Stimulated activated CD4-positive, alpha-beta T cell treated with anti-CD3 and anti-CD28 coated beads, Interleukin-4, amount 100 ng/mL, for 4 hours (primary cell): ENCODE data around the gene ARHGEF11.

ENCODE experiments used
- DNase-seq, 2 experiments: peaks; one replicate each; pipeline ENCODE4 v3.0.0-alpha.2; 2020

Gene ARHGEF11

DNA sequence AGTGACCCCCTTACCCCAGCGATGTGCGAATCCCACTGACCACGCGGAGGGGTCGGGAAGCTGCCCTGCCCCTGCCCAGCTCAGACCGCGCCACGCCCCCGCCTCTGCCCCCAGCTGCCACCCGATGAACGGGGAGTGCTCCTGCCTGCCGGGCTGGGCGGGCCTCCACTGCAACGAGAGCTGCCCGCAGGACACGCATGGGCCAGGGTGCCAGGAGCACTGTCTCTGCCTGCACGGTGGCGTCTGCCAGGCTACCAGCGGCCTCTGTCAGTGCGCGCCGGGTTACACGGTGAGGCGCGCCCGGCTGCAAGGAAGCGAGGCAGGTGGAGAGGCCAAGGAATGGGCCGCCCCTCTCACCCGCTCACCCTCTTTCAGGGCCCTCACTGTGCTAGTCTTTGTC, 137.0 kb downstream of the ARHGEF11 start:
- no peak for DNase-seq

DNA sequence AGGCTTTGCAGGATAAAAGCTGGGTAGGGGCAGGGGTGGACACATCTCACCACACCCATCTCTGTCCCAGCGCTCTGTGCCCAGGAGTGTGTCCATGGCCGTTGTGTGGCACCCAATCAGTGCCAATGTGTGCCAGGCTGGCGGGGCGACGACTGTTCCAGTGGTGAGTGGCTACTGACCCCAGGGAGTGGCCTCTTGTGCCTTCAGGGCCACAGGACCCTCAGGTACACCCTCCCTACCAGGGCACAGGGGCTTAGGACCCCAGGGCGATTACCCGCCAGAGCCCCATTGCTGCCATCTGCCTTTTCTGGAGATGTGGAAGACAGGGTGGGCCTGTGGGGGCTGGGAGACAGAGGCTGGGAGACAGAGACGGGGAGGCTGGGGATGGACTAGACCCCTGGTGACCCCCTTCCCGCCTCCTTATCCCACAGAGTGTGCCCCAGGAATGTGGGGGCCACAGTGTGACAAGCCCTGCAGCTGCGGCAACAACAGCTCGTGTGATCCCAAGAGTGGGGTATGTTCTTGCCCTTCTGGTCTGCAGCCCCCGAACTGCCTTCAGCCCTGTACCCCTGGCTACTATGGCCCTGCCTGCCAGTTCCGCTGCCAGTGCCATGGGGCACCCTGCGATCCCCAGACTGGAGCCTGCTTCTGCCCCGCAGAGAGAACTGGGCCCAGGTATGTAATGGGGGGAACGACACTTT, 139.2 kb downstream of the ARHGEF11 start:
- no peak for DNase-seq

DNA sequence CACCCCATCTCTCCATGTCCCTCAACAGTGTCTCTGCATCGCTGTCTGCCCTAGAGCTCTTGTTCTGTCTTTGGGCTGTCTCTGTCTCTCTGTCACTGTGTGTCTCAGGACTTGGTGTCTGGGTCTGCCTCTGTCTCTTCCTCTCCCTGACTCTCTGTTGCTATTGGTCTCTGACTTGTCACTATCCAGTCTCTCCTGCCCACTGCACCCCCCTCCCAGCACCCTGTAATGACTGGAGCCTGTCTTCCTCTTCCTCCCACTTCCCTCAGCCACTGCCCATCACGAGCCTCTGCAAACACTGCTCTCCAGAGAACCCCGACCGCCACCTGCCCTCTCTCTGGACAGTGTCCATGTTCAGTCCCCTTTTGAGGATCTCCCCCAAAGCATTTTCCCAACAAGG, 139.9 kb downstream of the ARHGEF11 start:
- DNase-seq: no peak

DNA sequence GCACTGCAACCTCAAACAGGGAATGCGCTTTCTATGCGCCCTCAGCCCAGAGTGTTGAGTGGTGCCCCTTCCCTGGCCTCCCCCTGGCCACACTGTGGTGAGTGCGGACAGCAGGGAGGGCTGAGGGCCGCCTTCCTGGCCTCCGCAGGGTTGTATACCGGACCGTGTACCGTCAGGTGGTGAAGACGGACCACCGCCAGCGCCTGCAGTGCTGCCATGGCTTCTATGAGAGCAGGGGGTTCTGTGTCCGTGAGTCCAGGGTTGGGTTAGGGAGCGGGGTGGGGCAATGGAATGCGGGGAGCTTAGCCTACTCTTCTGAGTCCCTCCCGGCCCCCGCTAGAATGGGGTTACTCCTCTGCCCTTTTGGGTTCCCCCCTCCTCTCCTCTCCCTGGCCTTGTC, 140.4 kb downstream of the ARHGEF11 start:
- no peak for DNase-seq

DNA sequence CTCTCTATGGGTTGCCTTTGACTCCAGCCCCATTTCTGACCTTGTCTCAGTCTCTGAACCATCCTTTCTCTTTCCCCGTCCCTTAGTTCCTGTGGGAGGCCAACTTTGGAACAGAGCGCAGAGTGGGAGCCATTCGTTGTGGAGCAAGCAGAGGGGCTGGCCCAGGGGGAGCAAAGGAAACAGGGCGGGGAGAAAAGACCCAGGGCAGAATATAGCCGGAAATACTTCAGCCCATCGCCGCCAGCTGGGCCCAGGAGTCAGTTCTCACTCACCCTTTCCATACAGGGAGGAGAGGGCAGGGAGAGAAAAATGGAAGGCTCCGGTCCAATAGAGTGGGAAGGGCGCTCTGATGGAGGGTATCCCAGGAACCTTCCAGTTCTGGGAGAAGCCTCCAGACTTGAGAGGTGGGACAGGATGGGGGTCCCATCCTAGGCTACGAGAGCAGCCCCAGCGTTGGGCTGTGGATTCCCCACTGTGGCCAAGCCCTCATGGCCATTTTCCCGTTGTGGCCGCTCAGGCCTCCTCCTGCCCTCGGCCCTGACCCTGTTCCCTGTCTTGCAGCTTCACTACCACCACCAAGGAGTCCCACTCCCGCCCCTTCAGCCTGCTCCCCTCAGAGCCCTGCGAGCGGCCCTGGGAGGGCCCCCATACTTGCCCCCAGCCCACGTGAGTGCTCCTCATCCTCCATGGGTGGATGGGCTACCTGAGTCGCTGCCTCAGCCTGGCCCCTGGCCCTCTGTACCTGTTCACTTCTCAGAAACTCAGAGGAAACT, 141.2 kb downstream of the ARHGEF11 start:
- DNase-seq: no peak

DNA sequence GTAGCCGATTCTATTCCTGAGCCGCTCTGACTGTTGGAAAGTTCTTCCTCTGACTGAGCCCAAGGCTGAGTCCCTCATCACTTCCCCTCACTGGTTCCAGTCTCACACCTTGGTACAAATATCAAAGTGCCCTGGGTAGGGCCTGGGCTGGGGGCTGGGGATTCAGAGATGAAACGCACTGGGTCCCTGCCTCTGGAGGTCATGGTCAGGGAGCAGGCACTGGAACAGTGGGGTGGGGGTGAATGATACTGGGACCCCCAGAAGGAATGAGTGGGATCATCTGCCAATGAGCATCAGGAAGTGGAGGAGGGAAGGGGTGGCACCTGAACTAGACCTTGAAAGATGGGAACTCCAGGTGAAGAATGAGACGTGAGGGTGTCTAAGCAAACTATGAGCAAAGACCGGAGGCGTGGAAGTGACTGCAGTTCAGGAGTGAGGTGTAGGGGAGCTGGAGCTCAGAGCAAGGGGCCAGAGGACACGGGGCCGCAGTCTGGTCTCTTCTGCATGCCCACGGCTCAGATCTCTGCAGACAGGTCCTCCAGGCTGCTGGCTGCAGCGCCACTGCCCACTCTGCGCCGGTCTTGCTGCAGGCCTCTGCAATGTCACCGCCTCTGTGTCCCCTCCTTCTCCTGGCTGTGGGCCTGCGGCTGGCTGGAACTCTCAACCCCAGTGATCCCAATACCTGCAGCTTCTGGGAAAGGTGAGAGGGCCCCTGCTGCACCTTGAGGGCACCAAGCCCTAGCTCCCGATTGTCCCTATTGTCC, 142.0 kb downstream of the ARHGEF11 start:
- no peak for DNase-seq

DNA sequence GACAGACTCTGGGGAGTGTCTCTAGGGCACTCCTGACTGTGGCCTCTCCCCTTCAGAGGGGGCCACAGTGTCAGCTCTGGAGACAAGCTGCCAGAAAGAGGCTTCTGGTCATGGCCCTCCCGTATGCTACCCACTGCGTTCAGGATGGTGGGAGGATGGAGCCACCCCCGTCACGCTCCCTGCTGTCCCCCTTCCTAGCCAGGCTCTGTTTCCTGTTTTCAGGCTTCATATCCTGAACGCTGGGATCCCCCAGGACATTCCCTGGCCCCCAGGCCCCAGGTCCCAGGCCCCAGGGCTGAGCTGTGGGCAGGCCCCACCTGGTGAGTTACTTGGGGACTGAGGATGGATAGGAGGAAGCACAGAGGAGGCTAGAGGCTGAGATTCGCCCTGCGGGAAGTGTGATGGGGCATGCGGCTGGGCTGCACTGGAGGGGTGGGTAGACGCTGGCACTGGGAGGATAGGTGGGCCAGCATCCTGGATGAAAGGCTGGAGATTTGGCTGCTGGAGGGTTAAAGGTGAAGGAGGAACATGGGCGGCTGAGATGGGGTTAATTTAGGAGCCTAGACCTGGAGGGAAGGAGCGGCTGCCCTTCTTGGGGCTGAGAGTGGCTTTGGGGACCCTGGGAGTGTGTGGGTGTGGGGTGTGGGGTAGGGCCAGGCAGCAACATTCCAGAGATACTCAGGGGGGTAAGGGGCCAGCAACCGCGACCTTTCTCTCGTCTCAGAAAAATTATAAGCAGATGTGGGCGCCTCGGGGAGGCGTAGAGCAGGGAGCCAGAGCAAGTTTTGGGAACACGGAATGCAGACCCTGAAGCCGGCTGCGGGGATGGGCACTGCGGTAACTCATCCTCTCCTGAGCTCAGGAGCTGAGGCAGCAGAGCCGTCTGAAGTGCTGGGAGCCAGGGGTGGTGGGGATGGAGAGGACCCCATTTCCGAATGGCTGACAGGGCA, 143.3 kb downstream of the ARHGEF11 start:
- DNase-seq: no peak

DNA sequence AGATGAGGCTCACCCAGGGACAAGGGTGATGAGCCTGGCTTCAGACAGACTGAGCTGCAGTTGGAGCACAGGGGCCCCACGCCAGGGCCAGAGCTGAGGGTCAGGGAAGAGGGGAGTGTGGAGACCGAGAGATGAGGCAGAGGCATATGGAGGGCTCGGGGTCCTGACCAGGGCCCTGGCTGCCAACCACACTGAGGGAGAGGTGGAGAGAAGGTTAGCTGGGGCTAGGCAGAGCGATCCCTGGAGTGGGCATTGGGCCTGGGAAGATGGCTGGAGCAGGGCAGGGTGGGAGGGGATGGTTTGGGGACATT, 144.0 kb downstream of the ARHGEF11 start:
- no peak for DNase-seq

DNA sequence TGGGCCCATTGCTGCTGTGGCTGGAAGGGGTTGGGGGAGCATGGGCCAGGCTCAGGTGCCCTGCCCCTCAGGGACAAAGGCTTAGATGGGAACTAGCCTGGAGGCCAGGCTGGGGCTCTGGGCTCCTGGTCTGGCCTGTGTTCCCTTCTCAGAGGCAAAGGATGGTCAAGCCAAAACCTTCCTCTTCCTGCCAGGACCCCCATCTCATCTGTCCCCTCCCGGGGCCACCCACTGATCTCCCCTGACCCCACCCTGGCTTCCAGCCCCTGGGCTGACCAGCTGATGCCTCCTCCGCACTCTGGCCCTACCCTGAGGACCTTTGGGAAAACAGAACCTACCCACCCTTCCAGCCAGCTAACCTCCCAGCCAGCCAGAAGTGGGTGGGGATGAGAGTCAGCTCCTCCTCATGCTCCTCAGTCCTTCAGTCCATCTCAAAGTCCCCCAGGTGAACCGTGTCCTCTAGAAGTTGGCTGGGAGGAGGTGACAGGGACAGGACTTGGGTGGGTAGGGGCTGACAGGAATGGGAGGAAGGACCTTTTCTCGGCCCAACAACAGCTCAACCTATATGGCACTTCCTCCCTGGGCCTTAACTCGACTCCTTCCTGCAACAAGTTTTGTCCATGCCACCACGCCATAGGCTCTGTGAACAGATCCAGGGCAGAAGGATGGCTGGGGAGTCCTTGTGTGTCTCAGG, 144.5 kb downstream of the ARHGEF11 start:
- no peak for DNase-seq

DNA sequence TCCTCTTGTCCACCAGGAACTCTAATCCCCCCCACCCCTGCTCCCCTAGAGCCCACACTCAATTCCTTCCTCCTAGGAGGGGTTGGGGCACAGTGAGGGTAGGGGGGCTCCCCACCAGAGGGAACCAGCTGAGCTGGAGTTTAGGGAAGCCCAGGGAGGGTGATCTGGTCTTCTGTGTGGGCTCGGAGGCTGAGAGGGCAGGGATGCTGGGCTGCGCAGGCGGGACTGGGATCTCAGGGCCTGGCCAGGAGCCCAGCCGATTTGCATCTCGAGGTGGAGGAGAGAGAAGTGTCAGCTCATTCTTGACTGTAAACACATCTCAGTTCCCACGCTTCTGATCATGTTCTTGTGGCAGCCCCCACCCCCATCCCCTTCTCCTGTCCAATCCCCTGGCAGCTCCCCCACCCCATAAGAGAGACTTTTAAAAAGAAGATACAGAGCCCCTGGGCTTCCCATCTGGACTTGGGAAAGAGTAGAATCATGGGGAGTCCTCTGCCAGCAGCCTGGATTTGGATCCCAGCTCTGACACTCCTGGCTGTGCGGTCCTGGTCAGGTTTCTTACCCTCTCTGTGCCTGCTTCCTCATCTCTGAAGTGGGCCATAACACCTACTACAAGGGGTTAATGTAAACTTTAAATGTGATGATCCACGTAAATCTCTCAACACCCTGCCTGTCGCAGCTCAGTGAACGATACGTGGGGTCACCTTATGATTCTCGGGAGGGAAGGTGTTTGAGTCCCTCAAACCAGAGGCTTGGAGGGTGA, 145.4 kb downstream of the ARHGEF11 start:
- DNase-seq: no peak

DNA sequence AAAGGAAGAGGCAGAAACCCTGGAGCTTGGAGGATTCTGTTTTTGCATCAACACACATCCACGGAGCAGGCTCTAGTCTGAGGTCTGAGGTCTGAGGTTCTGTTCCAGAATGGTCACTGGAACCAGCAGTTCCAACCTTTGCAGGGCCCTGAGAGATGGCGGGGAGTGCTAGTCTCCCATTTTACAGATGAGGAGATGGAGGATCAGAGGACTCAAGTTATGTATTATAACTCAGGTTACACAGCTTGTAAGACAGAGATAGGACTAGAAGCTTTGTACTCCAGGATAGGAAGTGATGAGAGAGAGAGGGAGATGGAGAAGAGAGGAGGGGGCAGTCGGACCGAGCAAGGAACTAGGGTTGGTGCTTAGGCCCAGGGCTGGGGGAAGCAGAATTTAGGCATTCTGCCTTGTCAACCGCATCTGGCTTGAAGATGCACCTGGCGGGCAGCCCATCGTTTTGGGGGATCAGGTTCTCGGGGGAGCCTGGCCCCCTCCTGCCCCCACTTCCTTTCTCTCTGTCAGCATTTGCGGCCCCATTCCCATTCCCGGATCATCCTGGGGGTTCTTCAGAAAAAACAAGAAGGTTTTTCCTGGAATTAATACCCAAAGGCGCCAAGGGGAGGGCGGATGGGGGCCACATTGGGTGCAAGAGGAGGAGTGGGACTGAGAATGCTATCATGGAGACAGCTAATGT, 146.4 kb downstream of the ARHGEF11 start:
- DNase-seq: no peak

DNA sequence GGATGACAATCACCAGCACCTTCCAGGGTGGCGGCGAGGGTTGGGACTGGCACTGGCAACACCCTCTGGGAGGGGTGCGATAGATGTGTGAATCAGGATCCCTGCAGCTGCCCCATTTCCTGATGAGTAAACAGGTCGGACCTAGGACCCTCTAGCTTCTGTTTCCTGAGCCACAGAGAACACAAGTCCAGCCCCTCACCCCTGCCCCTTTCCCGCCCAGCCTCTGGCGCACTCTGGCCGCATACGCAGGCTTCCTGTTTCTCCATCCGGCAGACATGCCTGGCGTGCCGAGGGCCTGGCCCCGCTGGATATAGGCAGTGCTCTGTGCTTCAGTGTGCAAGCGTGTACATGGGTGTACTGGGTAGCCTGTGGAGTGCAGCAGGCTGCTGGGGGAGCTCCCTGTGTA, 147.4 kb downstream of the ARHGEF11 start:
- no peak for DNase-seq

DNA sequence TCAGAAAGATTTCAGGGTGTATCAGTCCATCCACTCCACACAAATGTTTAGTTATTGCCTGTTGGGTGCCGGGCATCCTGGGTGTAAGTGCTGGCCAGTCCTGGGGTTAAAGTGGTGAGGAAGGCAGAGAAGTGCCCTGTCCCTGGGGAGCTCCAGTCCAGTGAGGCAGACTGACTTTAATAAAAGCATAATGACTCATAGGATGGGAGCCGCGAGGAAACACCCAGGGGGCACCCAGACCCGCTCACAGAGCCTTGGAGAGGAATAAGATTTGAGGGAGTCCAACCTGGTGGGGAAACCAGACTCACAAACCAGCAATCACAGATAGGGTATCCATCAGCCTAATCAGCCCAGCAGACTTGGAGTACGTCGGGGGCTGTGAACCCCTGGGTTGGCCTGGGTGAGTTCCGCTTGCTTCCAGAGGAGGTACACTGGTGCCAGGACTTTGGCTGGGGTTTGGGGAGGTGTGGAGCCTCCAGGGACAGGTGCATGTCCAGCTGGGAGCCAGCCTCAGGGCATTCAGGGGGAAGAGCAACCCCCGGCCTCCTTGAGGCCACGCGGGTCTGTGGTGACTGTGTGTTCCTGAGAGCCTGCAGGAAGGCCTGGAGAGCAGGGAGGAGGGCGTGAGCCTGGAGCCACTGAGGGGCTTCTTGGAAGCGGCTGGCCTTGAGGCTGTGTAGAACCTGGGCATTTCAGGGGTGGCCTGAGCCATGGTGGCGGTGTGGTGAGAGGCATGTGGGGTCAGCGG, 148.3 kb downstream of the ARHGEF11 start:
- no peak for DNase-seq

DNA sequence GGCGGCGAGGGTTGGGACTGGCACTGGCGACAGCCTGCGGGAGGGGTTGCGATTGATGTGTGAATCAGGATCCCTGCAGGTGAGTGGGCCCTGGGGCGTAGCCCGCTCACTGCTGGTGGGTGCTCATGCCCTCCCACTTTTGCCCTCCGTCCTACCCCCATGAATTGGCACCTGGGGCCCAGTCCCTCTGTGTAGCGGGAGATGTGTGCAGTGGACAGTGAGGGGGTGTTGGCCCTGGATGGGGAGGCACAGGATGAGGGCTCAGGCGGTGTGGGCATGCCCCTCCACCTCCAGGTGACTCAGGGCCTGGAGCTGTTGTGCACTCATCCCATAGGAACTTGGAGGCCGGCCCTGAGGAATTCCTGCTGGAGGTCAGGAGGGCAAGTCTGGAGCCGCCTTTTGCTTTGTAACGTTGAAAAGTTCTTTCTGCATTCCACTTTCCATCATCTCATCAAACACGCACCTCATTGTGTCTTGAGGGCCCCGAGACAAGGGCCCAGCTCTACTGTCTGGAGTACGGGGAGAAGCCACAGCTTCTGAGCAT, 149.0 kb downstream of the ARHGEF11 start:
- no peak for DNase-seq

DNA sequence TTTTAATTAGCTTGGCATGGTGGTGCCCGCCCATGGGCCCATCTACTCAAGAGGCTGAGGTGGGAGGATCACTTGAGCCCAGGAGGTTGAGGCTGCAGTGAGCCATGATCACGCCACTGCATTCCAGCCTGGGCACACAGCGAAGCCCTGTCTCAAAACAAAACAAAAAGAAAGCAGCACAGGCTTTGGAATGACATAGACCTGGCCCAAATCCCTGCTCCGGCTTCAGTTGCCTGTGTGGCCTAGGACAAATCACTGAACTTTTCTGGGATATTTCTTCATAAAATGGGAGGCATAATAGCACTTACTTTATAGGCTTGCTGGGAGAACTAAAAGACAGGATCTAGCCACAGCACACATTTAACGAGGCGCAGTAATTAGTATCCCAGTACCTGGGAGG, 149.6 kb downstream of the ARHGEF11 start:
- DNase-seq: no peak

DNA sequence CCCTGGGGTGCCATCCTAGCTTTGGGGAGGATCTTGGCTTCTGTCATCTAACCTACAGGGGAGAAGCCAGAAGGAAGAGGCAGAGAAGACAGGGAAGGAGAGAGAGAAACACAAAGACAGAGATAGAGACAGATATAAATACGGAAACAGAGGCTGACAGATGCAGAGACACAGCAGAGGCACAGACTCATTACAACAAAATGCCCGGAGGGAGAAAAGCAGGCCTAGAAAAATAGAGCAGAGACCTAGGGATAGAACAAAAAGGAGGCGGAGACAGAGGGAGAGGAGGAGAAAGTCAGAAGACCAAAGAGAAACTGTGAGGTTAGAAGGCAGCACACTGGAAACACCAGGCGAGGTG, 150.1 kb downstream of the ARHGEF11 start:
- no peak for DNase-seq

DNA sequence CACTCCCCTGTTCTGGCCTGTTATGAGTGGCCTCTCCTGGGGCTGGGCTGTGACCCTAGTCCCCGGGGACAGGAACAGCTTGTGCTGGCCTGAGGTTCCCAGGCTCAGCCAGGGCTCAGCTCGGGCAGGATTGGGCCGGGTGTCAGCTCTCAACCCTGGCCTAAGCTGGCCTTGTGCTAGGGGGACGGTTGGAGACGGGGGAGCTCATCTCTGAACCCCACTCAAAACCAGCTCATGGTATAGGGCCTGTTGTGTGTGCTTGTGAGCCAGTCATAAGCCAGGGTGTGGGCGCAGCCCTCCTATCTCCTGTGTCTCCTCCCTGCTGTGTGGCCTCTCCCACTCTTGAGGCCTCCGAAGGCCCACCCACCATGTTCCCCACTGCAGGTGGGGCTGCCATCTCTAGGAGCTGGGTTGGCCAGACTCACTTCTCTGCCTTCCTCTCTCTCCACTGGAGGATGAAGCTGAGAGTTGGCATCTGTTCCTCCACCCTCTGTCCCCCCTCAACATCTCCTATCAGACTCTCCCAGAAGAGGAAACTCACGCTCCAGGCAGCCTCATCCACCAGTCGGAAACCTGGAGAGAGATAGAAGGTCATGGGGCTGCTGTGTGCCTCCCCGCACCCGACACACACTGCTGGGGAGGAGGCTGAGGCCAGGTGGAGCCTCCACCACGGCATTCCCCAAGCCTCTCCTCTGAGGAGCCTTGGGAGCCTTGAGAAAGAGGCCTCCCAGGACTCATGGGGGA, 150.7 kb downstream of the ARHGEF11 start:
- DNase-seq: no peak

DNA sequence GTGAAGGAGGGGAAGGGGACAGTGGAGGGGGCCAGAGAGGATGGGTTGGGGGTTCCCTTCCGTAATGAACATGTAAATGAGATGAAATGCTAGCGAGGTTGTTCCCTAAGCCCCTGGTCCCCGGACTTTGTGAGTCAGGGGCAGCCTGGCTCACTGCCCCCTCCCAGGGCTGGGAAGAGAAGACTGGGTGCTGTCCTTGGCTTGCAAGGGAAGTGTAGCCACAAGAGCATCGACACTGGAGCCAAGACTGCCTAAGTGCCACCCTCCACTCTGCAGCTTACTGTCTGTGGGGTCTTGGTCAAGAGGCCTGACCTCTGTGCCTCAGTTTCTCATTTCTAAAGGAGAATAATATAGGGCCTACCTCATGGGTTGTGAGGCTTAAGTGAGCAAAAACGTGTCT, 151.5 kb downstream of the ARHGEF11 start:
- DNase-seq: no peak
